ENCODE results near the gene POPDC3. TPM values are rescaled to one million over a fixed set of nuclear protein-coding genes. Genes with fewer than 3 reads are reported as not detected.

Gene POPDC3
- total RNA-seq, 2 donors from 2014 or later = 39.3 to 57.6 TPM

DNA sequence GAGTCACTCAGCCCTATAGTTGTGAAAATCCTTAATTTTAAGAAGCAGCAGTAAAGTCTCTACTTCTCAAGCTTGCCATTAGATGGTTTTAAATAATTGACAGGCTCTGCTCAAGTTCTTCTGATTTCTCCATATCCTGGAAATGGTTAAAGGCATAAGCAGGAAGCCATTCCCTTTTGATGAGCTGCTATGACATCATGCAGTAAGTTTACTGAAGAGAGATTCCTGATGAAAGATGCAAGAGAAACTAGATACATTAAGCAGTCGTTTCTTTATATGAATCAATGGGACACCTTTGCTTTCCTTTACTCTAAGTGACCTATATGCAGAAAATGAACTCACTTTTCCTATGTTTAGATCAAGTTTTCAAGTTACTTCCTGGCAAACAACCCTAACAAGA lies 9.8 kb downstream of the POPDC3 start:
- Histone ChIP-seq H3K4me3 (no peak overlapping the region), H3K4me1 (peaks cover 0 to 12% of the 10 kb centered on the region in 2 donors), H3K27me3 (no peaks in the 10 kb centered on the region), H3K27ac (no peak overlapping the region), H3K9me3 (no peaks in the 10 kb centered on the region), H3K36me3 (no peaks in the 10 kb centered on the region)
- TF ChIP-seq, protein P1, sequence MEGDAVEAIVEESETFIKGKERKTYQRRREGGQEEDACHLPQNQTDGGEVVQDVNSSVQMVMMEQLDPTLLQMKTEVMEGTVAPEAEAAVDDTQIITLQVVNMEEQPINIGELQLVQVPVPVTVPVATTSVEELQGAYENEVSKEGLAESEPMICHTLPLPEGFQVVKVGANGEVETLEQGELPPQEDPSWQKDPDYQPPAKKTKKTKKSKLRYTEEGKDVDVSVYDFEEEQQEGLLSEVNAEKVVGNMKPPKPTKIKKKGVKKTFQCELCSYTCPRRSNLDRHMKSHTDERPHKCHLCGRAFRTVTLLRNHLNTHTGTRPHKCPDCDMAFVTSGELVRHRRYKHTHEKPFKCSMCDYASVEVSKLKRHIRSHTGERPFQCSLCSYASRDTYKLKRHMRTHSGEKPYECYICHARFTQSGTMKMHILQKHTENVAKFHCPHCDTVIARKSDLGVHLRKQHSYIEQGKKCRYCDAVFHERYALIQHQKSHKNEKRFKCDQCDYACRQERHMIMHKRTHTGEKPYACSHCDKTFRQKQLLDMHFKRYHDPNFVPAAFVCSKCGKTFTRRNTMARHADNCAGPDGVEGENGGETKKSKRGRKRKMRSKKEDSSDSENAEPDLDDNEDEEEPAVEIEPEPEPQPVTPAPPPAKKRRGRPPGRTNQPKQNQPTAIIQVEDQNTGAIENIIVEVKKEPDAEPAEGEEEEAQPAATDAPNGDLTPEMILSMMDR (IDR thresholded peaks at IDR 0.05) = no peak
- DNase-seq (ENCODE audit: low spot score) = no peak

DNA sequence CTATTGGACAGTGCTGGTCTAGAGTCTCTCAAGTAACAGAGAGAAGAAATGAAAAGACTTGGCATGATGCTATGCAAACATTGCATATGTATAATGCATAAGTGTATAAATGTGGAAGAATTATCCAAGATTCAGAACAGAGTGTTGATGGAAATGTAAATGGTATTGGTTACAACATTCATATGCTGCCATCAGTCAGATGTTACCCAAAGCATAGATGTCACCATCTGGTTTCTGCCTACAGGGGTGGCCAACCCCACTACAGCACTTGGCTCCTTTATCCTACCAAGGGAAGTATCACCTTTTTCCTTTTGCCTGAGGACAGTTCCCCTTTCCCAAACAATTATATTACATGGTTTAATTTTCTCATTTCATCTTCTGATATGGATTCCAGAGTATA lies 11.9 kb downstream of the POPDC3 start:
- Histone ChIP-seq H3K4me3 (no peak overlapping the region), H3K36me3 (no peaks in the 10 kb centered on the region), H3K4me1 (peaks cover 0 to 23% of the 10 kb centered on the region in 2 donors), H3K27ac (no peak overlapping the region), H3K9me3 (no peaks in the 10 kb centered on the region), H3K27me3 (no peaks in the 10 kb centered on the region)
- no peak for DNase-seq (ENCODE audit: low spot score)
- TF ChIP-seq, protein P1 (IDR thresholded peaks at IDR 0.05) = no peak

DNA sequence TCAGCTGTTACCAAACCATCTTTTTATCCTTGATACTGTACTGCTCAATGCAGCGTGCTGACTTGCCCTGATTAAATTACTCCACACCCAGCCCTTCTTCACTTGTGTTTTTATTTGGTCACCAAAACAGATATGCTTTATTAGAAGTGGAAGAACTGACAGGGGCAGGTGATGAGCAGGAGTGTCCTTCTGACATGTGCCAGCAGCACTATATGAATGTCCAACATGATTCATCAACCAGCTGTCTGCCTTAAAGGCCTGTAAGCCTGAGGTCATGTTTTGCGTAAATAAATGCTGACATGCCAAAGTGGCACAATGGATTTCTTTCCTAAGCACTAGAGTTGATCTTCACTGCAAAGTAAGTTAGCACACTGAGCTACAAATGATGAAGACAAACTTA lies 15.4 kb downstream of the POPDC3 start:
- Histone ChIP-seq H3K9me3 (no peaks in the 10 kb centered on the region), H3K36me3 (no peaks in the 10 kb centered on the region), H3K4me3 (no peak overlapping the region), H3K4me1 (peaks cover 0 to 23% of the 10 kb centered on the region in 2 donors), H3K27me3 (no peaks in the 10 kb centered on the region), H3K27ac (peak overlapping the region; percentile 73 to 84)
- DNase-seq (ENCODE audit: low spot score) = no peak
- TF ChIP-seq, protein P1 (IDR thresholded peaks at IDR 0.05) = no peak

DNA sequence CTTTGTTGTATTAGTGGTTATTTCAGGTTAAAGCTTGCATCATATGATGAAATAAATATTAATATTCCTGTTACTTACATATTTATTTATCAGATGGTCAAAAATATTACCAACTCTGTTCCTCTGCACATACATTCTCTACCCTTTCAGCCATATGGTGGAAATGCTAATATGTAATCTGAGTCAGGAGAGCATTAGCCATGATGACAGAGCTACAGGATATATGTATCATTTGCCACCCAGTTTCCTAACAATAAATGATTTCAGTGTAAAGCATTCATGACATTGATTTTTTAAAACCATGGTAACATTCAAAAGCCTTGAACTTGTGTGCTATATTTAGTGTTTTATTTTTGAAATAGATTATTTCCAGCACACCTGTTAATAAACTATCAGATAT lies 16.6 kb downstream of the POPDC3 start:
- DNase-seq (ENCODE audit: low spot score) = no peak
- Histone ChIP-seq H3K4me1 (peaks cover 0 to 23% of the 10 kb centered on the region in 2 donors), H3K4me3 (no peak overlapping the region), H3K27me3 (no peaks in the 10 kb centered on the region), H3K27ac (peak overlapping the region; percentile 73 to 84), H3K36me3 (no peaks in the 10 kb centered on the region), H3K9me3 (no peaks in the 10 kb centered on the region)
- TF ChIP-seq, protein P1 (IDR thresholded peaks at IDR 0.05) = no peak

DNA sequence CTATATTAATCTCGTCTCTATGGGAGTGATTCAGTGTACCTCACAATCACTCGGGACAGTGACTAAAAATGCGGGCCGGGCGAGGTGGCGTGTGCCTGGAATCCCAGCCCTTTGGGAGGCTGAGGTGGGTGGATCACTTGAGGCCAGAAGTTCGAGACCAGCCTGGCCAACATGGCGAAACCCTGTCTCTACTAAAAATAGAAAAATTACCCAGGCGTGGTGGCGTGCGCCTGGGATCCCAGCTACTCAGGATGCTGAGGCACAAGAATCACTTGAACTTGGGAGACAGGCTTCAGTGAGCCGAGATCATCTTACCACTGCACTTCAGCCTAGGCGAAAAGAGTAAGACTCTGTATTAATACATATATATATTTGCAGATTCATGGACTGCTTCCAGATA lies 17.4 kb downstream of the POPDC3 start:
- TF ChIP-seq, protein P1 (IDR thresholded peaks at IDR 0.05) = no peak
- H3K27ac ChIP-seq = peak overlapping the region in 1 of 2 donors; percentile 84
- H3K4me3 ChIP-seq = no peak overlapping the region
- DNase-seq (ENCODE audit: low spot score) = no peak
- H3K9me3 ChIP-seq = no peaks in the 10 kb centered on the region
- no peaks in the 10 kb centered on the region for H3K36me3 ChIP-seq
- H3K4me1 ChIP-seq = peaks cover 0 to 23% of the 10 kb centered on the region in 2 donors
- H3K27me3 ChIP-seq = no peaks in the 10 kb centered on the region

DNA sequence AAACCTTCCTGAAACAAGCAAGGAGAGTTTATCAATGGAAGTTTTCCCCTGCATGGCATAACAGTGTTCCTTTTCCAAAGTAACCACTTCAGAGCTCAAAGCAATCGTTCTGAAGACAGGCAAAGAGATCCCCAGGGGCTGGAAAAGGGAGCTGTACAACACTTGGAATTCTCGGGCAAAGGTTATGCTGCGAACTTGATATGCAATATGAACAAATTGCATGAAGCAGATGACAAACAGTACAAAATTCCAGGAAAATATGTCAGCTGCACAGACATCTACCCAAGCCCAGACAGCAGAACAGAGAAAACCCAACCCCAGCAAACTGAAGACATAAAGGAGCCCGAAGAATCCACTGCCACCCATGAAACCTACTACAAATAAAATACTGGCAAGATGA lies 18.4 kb downstream of the POPDC3 start:
- DNase-seq (ENCODE audit: low spot score) = no peak
- TF ChIP-seq, protein P1 (IDR thresholded peaks at IDR 0.05) = no peak
- H3K27ac ChIP-seq = peak overlapping the region in 1 of 2 donors; percentile 84
- H3K27me3 ChIP-seq = no peaks in the 10 kb centered on the region
- H3K4me3 ChIP-seq = no peak overlapping the region
- peaks cover 0 to 23% of the 10 kb centered on the region in 2 donors for H3K4me1 ChIP-seq
- no peaks in the 10 kb centered on the region for H3K36me3 ChIP-seq
- H3K9me3 ChIP-seq = no peaks in the 10 kb centered on the region

Measured in right atrium auricular region (tissue), 2 donors.